K562 (cell line): ENCODE results near the gene PLXNA2. TPM values are rescaled to one million over a fixed set of nuclear protein-coding genes. Genes with fewer than 3 reads are reported as not detected.

ENCODE experiments used
- CBX3 ChIP-seq, 2 experiments: IDR thresholded peaks; 1 replicate in 1 of 2; 2 replicates in 1 of 2; pipeline ENCODE4 v1.6.1; 2012; ENCODE audit warnings: inconsistent platforms in 2 of 2, low read length in 2 of 2, borderline replicate concordance in 1 of 2, control low read depth in 1 of 2
- ETV6 ChIP-seq, 3 experiments: fragments of 150-350 bp in 1 of 3; sonication (generic) in 1 of 3; formaldehyde crosslinking in 1 of 3; IDR thresholded peaks; 2 replicates each; pipeline versions ENCODE4 v1.6.1 to v1.8.0; 2014 to 2022; ENCODE audit warnings: borderline replicate concordance in 2 of 3, low read depth in 2 of 3, antibody characterized with exemption in 1 of 3, low read length in 1 of 3, mild to moderate bottlenecking in 1 of 3, missing genetic modification reagents in 1 of 3
- FOXO4 ChIP-seq: fragments of 450-650 bp; formaldehyde crosslinking; IDR thresholded peaks from 2 replicates; pipeline ENCODE4 v1.4.0; 2020; ENCODE audit warnings: mild to moderate bottlenecking, moderate library complexity
- GABPB1 ChIP-seq: sonication (generic); formaldehyde crosslinking; IDR thresholded peaks from 2 replicates; pipeline ENCODE4 v1.8.0; 2022; ENCODE audit warnings: mild to moderate bottlenecking, missing genetic modification reagents
- HINFP ChIP-seq: fragments of 450-650 bp; conservative IDR thresholded peaks from 2 replicates; pipeline ENCODE4 v1.6.1; 2016; ENCODE audit warnings: missing genetic modification characterization, low read depth, mild to moderate bottlenecking, control low read depth, missing compliant biosample characterization
- JUNB ChIP-seq: fragments of 450-650 bp; formaldehyde crosslinking; conservative IDR thresholded peaks from 2 replicates; pipeline ENCODE4 v1.4.0; 2020; ENCODE audit warnings: mild to moderate bottlenecking
- KDM2B ChIP-seq: fragments of 250-450 bp; sonication (Bioruptor Pico); IDR thresholded peaks from 2 replicates; pipeline ENCODE4 v1.8.0; 2021; ENCODE audit warnings: mild to moderate bottlenecking, moderate library complexity
- KLF6 ChIP-seq: fragments of 250-450 bp; sonication (Bioruptor Pico); IDR thresholded peaks from 2 replicates; pipeline ENCODE4 v1.4.0; 2020; ENCODE audit warnings: mild to moderate bottlenecking, moderate library complexity, borderline replicate concordance
- NFE2L1 ChIP-seq: fragments of 450-650 bp; IDR thresholded peaks from 2 replicates; pipeline ENCODE4 v1.6.1; 2016; ENCODE audit warnings: missing genetic modification characterization, low read depth, mild to moderate bottlenecking, missing compliant biosample characterization, moderate library complexity, borderline replicate concordance
- NFRKB ChIP-seq: fragments of 450-650 bp; IDR thresholded peaks from 2 replicates; pipeline ENCODE4 v1.6.1; 2016; ENCODE audit warnings: low read depth
- RAD21 ChIP-seq, 2 experiments: fragments of 250-450 bp in 1 of 2; fragments of 450-650 bp in 1 of 2; sonication (Bioruptor Pico) in 1 of 2; formaldehyde crosslinking in 1 of 2; IDR thresholded peaks in 1 of 2; conservative IDR thresholded peaks in 1 of 2; 2 replicates each; pipeline versions ENCODE4 v1.4.0 to v1.8.0; 2020 to 2022; ENCODE audit warnings: mild to moderate bottlenecking in 2 of 2, moderate library complexity in 1 of 2
- SMARCC2 ChIP-seq: fragments of 450-650 bp; IDR thresholded peaks from 2 replicates; pipeline ENCODE4 v1.6.1; 2017; ENCODE audit warnings: antibody characterized with exemption, moderate library complexity, mild to moderate bottlenecking, low read depth
- SMC3 ChIP-seq: conservative IDR thresholded peaks from 2 replicates; pipeline ENCODE4 v1.6.1; 2011; ENCODE audit warnings: low read depth, low read length, improper control_type of control experiment; ENCODE audit not compliant: insufficient read depth
- SP2 ChIP-seq: IDR thresholded peaks from 2 replicates; pipeline ENCODE4 v1.6.1; 2011; ENCODE audit warnings: mild to moderate bottlenecking, low read depth, low read length, moderate library complexity; ENCODE audit not compliant: poor library complexity, severe bottlenecking; ENCODE audit errors: extremely low read depth
- STAG1 ChIP-seq: sonication (generic); formaldehyde crosslinking; IDR thresholded peaks from 2 replicates; pipeline ENCODE4 v1.5.0; 2020; ENCODE audit warnings: missing genetic modification reagents, borderline replicate concordance
- TCF7L2 ChIP-seq: fragments of 150-350 bp; IDR thresholded peaks from 2 replicates; pipeline ENCODE4 v1.6.1; 2016; ENCODE audit warnings: low read depth, mild to moderate bottlenecking, low read length, moderate library complexity
- TEAD2 ChIP-seq: fragments of 450-650 bp; IDR thresholded peaks from 2 replicates; pipeline ENCODE4 v1.6.1; 2016; ENCODE audit warnings: missing genetic modification characterization, control low read depth, missing compliant biosample characterization
- TEAD4 ChIP-seq, 2 experiments: sonication (generic) in 1 of 2; formaldehyde crosslinking in 1 of 2; IDR thresholded peaks; 2 replicates each; pipeline versions ENCODE4 v1.6.1 to v1.8.0; 2012 to 2022; ENCODE audit warnings: borderline replicate concordance in 1 of 2, inconsistent platforms in 1 of 2, low read length in 1 of 2, mild to moderate bottlenecking in 1 of 2, missing genetic modification reagents in 1 of 2
- polyA plus RNA-seq, 8 experiments: library from polyadenylated mRNA; depleted of rRNA in 4 of 8; stranded (reverse) in 5 of 8; unstranded in 3 of 8; fragments of >200 nt; fragmentation: Nextera tagmentation in 2 of 8; fragmentation: Illumina TruSeq in 1 of 8; extraction: Ambion mirVana in 2 of 8; extraction: Trizol in 1 of 8; gene quantifications; 2 replicates each; pipeline versions ENCODE4 v1.2.1 to v1.2.3, GENCODE V29; 2011 to 2014; ENCODE audit warnings: inconsistent platforms in 1 of 8, missing spikeins in 1 of 8
- total RNA-seq, 7 experiments: library from RNA; depleted of rRNA in 6 of 7; stranded (reverse); fragments of >200 nt in 6 of 7; fragmentation: Illumina TruSeq in 2 of 7; extraction: Trizol in 2 of 7; gene quantifications; 2 replicates each; pipeline versions ENCODE4 v1.2.1 to v1.2.3, GENCODE V29; 2011 to 2021; ENCODE audit warnings: low replicate concordance in 1 of 7

The PLXNA2 gene
- total and polyA plus RNA-seq, 9 of the 15 experiments (the other 6 are each of a cell fraction or from before 2014, with no cell fraction given) = 0.01 to 1.3 (median 0.32) TPM

GRCh38 chr1:207981976-207982375 lies 262.2 kb downstream of the PLXNA2 start (continued):
- TF ChIP-seq SMC3 (peak; percentile 51; the same call in 1 of the 2 replicates), TEAD4 (IDR thresholded peaks at IDR 0.05; ENCODE audit: low read length) (no peak), TEAD4 (CRISPR knock-in tag; IDR thresholded peaks at IDR 0.05; ENCODE audit: borderline replicate concordance) (no peak), TCF7L2 (no peak), ETV6 (IDR thresholded peaks at IDR 0.05; ENCODE audit: borderline replicate concordance in 1 of 2, low read depth in 2 of 2, low read length in 1 of 2) (no peak), ETV6 (CRISPR knock-in tag; IDR thresholded peaks at IDR 0.05; ENCODE audit: borderline replicate concordance) (no peak), GABPB1 (CRISPR knock-in tag) (no peak), JUNB (CRISPR knock-in tag) (no peak), KLF6 (no peak), TEAD2 (tag) (no peak), NFE2L1 (tag) (no peak), RAD21 (CRISPR knock-in tag; conservative IDR thresholded peaks at IDR 0.05 in 1 of 2, IDR thresholded peaks at IDR 0.05 in 1 of 2) (peak; percentile 53 to 75), HINFP (tag) (no peak), SP2 (no peak), KDM2B (CRISPR knock-in tag) (no peak), STAG1 (CRISPR knock-in tag) (peak; percentile 82; the same call in 1 of the 2 replicates), CBX3 (IDR thresholded peaks at IDR 0.05; ENCODE audit: borderline replicate concordance in 1 of 2, low read length in 2 of 2) (no peak), SMARCC2 (no peak), NFRKB (no peak), FOXO4 (CRISPR knock-in tag) (no peak)
